ENCODE results near the gene OTOP1.

DNA sequence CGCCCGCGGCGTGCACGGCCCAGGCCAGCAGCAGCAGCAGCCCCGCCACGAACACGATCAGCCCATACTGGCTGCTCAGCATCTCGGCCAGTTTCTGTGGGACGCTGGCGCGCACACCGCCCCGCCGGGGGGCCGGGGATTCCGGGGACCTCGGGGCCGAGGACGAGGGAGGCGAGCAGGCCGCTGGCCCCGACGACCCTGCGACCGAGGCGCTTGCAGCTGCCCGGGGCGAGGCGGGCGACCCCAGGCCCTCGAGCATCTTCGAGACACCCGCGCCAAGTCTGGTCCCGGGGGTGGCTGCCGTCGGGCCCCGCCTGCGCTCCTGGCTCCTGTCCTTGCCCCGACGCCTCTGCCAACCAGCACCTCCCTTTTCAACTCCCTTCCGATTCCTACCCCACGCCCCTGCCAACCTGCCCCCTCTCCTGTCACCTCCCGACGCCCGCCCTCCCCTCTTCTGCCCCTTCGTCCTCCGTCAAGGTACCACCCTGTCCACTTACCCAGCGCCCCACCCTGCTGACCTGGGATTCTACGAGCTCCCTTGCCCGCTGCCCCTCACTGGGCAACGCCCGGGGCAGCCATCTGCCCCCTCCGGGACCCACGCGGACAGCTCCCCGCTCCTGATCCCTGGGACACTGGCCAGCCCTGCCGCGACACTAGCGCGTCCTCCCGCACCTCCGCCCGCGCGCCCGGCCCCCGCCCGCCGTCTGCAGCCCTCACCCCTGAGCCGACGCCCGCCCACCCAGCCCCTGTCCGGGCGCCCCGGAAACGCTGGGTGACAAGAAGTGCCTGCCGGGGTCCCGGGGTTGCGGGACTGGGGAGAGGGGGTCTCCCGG lies at the start of gene OTOP1:
- TF ChIP-seq CTCF (IDR thresholded peaks at IDR 0.05) (no peak), POLR2A (IDR thresholded peaks at IDR 0.05) (no peak), EP300 (IDR thresholded peaks at IDR 0.05) (no peak)
